ENCODE data around the gene MXRA7.

- TF ChIP-seq CTCF (IDR thresholded peaks at IDR 0.05; ENCODE audit: borderline replicate concordance, extremely low read depth, low read length, poor library complexity, severe bottlenecking) (no peak), EZH2 (IDR thresholded peaks at IDR 0.05; ENCODE audit: borderline replicate concordance, low read depth, low read length, severe bottlenecking) (no peak)
Measured at GRCh38 chr17:76695059-76695831, 15.5 kb downstream of the MXRA7 start.
